ENCODE results near the gene CHKA. TPM values are rescaled to one million over a fixed set of nuclear protein-coding genes. Genes with fewer than 3 reads are reported as not detected.

Gene CHKA
- total RNA-seq, 2 donors from 2014 or later = 56.1 to 75.9 TPM

DNA sequence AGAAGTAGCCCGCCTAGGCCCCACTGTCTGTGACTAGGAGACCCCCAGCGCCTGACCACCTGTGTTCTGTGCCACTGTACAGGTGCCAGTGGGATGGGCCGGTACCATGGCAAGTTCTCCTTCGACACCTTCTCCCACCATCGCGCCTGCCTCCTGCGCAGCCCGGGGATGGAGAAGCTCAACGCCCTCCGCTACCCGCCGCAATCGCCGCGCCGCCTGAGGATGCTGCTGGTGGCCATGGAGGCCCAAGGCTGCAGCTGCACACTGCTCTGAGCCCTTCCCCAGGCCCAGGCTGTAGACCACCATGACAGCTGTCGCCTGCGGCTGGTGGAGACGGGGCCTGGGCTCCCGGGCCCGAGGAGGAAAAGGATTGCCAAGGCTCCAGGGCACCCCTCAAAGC is 93.5 kb downstream of the CHKA start:
- no peak overlapping the region for H3K4me3 ChIP-seq (ENCODE audit: low read length)
- no peak overlapping the region for H3K27ac ChIP-seq (ENCODE audit: low read depth, low read length)
- no peak overlapping the region for H3K9ac ChIP-seq (ENCODE audit: extremely low read depth, low read length, poor library complexity, severe bottlenecking)
- peaks cover 8% of the 10 kb centered on the region for H3K36me3 ChIP-seq (ENCODE audit: control insufficient read depth, insufficient read depth, low read length)
- no peak overlapping the region for H3K27ac Mint-ChIP-seq
- peaks cover 16% of the 10 kb centered on the region for H3K9me3 Mint-ChIP-seq
- no peaks in the 10 kb centered on the region for H3K27me3 ChIP-seq (ENCODE audit: control insufficient read depth, insufficient read depth, low read length, poor library complexity, severe bottlenecking)
- H3K27me3 Mint-ChIP-seq (ENCODE audit: insufficient read depth) = no peaks in the 10 kb centered on the region
- H3K4me1 Mint-ChIP-seq = peaks cover 4% of the 10 kb centered on the region
- TF ChIP-seq, protein P1, sequence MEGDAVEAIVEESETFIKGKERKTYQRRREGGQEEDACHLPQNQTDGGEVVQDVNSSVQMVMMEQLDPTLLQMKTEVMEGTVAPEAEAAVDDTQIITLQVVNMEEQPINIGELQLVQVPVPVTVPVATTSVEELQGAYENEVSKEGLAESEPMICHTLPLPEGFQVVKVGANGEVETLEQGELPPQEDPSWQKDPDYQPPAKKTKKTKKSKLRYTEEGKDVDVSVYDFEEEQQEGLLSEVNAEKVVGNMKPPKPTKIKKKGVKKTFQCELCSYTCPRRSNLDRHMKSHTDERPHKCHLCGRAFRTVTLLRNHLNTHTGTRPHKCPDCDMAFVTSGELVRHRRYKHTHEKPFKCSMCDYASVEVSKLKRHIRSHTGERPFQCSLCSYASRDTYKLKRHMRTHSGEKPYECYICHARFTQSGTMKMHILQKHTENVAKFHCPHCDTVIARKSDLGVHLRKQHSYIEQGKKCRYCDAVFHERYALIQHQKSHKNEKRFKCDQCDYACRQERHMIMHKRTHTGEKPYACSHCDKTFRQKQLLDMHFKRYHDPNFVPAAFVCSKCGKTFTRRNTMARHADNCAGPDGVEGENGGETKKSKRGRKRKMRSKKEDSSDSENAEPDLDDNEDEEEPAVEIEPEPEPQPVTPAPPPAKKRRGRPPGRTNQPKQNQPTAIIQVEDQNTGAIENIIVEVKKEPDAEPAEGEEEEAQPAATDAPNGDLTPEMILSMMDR (conservative IDR thresholded peaks at IDR 0.05) = no peak
- H3K36me3 Mint-ChIP-seq (ENCODE audit: low read depth) = peaks cover 19% of the 10 kb centered on the region
- WGBS, 2 experiments (ENCODE audit: insufficient coverage in 1 of 2, insufficient read length in 1 of 2) = 93 to 96% methylated on average over 8 to 21 of the region's 21 CpGs
- no peak for DNase-seq
- no peaks in the 10 kb centered on the region for H3K4me1 ChIP-seq (ENCODE audit: control insufficient read depth, insufficient read depth, low read length)
- H3K9me3 ChIP-seq (ENCODE audit: control insufficient read depth, low read length) = peaks cover 7% of the 10 kb centered on the region
- H3K4me3 Mint-ChIP-seq = no peak overlapping the region

DNA sequence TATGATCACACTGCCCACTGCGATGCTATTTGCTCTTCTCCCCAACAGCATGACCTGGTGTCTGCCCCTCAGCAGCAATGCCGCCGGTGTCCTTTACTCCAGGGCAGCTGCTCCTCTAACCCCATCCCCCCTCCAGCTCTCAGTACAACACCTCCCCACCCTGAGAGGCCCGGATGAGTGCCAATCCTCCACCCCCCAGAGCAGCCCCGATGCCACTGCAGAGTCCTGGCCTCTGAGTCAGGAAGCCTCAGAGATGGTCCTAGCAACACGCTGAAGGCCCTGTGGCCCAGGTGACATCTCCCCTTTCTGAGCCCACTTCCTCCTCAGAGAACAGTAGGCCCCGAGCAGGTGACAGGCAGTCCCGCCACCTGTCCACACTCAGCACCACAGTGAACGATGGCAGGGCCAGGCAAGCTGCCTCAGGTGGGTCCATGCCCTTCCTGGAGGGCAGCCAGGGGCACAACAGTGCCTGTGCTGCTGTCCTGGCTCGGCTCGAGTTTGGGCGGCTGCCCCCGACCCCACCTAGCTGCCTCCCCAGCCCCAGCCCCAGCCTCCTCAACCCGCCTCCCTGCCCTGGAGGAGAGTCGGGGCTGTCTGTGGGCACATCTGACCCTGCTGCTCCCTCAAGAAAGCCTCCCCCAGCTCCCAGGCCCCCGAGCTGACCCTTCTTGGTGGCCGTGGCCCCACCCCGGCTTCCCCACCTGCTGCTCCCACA is 94.6 kb downstream of the CHKA start:
- H3K4me3 ChIP-seq (ENCODE audit: low read length) = no peak overlapping the region
- WGBS, 2 experiments (ENCODE audit: insufficient coverage in 1 of 2, insufficient read length in 1 of 2) = 92 to 96% methylated on average over 8 to 18 of the region's 18 CpGs

DNA sequence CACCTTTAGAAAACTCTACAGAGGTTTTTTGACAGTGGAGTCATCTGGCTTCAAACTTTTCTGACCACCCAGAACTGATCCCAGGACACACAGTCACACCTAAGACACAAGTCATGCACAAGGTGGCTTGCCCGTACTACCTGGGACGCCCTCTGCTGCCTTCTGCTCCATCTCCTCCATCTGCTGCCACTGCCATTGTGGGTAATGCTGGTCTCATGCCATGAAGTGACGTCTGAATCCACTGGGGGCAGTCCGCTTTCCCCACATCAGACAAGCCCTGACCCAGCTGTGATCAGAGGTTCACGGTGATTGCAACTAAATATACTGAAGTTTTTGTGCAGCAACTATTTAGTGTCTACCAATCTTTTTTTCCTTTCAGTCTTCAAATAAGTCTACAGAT is 96.1 kb downstream of the CHKA start:
- H3K9me3 Mint-ChIP-seq = peaks cover 14% of the 10 kb centered on the region
- Histone ChIP-seq H3K9me3 (ENCODE audit: control insufficient read depth, low read length) (peaks cover 7% of the 10 kb centered on the region), H3K27ac (ENCODE audit: low read depth, low read length) (no peak overlapping the region), H3K36me3 (ENCODE audit: control insufficient read depth, insufficient read depth, low read length) (no peaks in the 10 kb centered on the region), H3K9ac (ENCODE audit: extremely low read depth, low read length, poor library complexity, severe bottlenecking) (no peak overlapping the region), H3K4me1 (ENCODE audit: control insufficient read depth, insufficient read depth, low read length) (no peaks in the 10 kb centered on the region), H3K4me3 (ENCODE audit: low read length) (no peak overlapping the region), H3K27me3 (ENCODE audit: control insufficient read depth, insufficient read depth, low read length, poor library complexity, severe bottlenecking) (no peaks in the 10 kb centered on the region)
- DNase-seq = peak; percentile 65
- H3K36me3 Mint-ChIP-seq (ENCODE audit: low read depth) = peaks cover 15% of the 10 kb centered on the region
- H3K4me3 Mint-ChIP-seq = no peak overlapping the region
- peaks cover 6% of the 10 kb centered on the region for H3K4me1 Mint-ChIP-seq
- H3K27me3 Mint-ChIP-seq (ENCODE audit: insufficient read depth) = no peaks in the 10 kb centered on the region
- TF ChIP-seq, protein P1 (conservative IDR thresholded peaks at IDR 0.05) = peak; percentile 56
- H3K27ac Mint-ChIP-seq = no peak overlapping the region
- WGBS, 2 experiments (ENCODE audit: insufficient coverage in 1 of 2, insufficient read length in 1 of 2) = 82 to 84% methylated on average over 5 of the region's 5 CpGs

More for the DNA sequence above, 94.6 kb downstream of the CHKA start:
- no peaks in the 10 kb centered on the region for H3K4me1 ChIP-seq (ENCODE audit: control insufficient read depth, insufficient read depth, low read length)
- Mint-ChIP-seq H3K4me1 (peaks cover under 1% of the 10 kb centered on the region), H3K4me3 (no peak overlapping the region), H3K27me3 (ENCODE audit: insufficient read depth) (no peaks in the 10 kb centered on the region), H3K9me3 (peaks cover 16% of the 10 kb centered on the region), H3K27ac (no peak overlapping the region), H3K36me3 (ENCODE audit: low read depth) (peaks cover 16% of the 10 kb centered on the region)
- TF ChIP-seq, protein P1 (conservative IDR thresholded peaks at IDR 0.05) = no peak
- H3K9ac ChIP-seq (ENCODE audit: extremely low read depth, low read length, poor library complexity, severe bottlenecking) = no peak overlapping the region
- H3K9me3 ChIP-seq (ENCODE audit: control insufficient read depth, low read length) = peaks cover 7% of the 10 kb centered on the region
- DNase-seq = no peak
- H3K36me3 ChIP-seq (ENCODE audit: control insufficient read depth, insufficient read depth, low read length) = no peaks in the 10 kb centered on the region
- H3K27me3 ChIP-seq (ENCODE audit: control insufficient read depth, insufficient read depth, low read length, poor library complexity, severe bottlenecking) = no peaks in the 10 kb centered on the region
- no peak overlapping the region for H3K27ac ChIP-seq (ENCODE audit: low read depth, low read length)
